Neuronal stem cell (in vitro differentiated cells): ENCODE measurements around the gene STK32C.

Experiments
- DNase-seq: peaks from one replicate; pipeline ENCODE4 v3.0.0-alpha.2; 2013; ENCODE audit warnings: low spot score
- H2AFZ ChIP-seq: one replicate; pipeline ENCODE4 v1.6.1; 2013; ENCODE audit warnings: mild to moderate bottlenecking, low read length, inconsistent platforms
- H2AK5ac ChIP-seq: 2 replicates; pipeline ENCODE4 v1.6.1; 2013; ENCODE audit warnings: low read depth, mild to moderate bottlenecking, inconsistent platforms, low read length, moderate library complexity, mixed read lengths
- H2BK120ac ChIP-seq: 2 replicates; pipeline ENCODE4 v1.6.1; 2013; ENCODE audit warnings: low read depth, mild to moderate bottlenecking, inconsistent platforms, low read length, moderate library complexity, mixed read lengths
- H2BK12ac ChIP-seq: one replicate; pipeline ENCODE4 v1.6.1; 2013; ENCODE audit warnings: low read length, inconsistent platforms
- H2BK15ac ChIP-seq: 2 replicates; pipeline ENCODE4 v1.6.1; 2013; ENCODE audit warnings: mild to moderate bottlenecking, low read length, inconsistent platforms, mixed read lengths
- H2BK5ac ChIP-seq: one replicate; pipeline ENCODE4 v1.6.1; 2013; ENCODE audit warnings: inconsistent platforms, mild to moderate bottlenecking, low read length, moderate library complexity
- H3K14ac ChIP-seq: one replicate; pipeline ENCODE4 v1.6.1; 2013; ENCODE audit warnings: low read length, inconsistent platforms
- H3K18ac ChIP-seq: 2 replicates; pipeline ENCODE4 v1.6.1; 2013; ENCODE audit warnings: low read length, inconsistent platforms
- H3K23ac ChIP-seq: 2 replicates; pipeline ENCODE4 v1.6.1; 2013; ENCODE audit warnings: low read depth, mild to moderate bottlenecking, mixed read lengths, low read length, inconsistent platforms; ENCODE audit not compliant: poor library complexity
- H3K27ac ChIP-seq: replicated peaks from 3 replicates; pipeline ENCODE4 v1.5.1; 2013; ENCODE audit warnings: low read length, inconsistent platforms
- H3K27me3 ChIP-seq, 3 experiments: 2 replicates each; pipeline ENCODE4 v1.6.1; 2013; ENCODE audit warnings: low read length in 3 of 3, mild to moderate bottlenecking in 2 of 3, inconsistent platforms in 1 of 3, low read depth in 1 of 3, mixed read lengths in 1 of 3, moderate library complexity in 1 of 3; ENCODE audit not compliant: control insufficient read depth in 3 of 3, insufficient read depth in 3 of 3
- H3K36me3 ChIP-seq, 2 donors: replicated peaks in 1 of 2; 2 replicates each; pipeline ENCODE4 v1.6.1; 2013; ENCODE audit warnings: low read length in 2 of 2; ENCODE audit not compliant: control insufficient read depth in 2 of 2, insufficient read depth in 2 of 2
- H3K4ac ChIP-seq: 2 replicates; pipeline ENCODE4 v1.6.1; 2013; ENCODE audit warnings: inconsistent platforms, mild to moderate bottlenecking, low read length, moderate library complexity
- H3K4me1 ChIP-seq, 2 donors: 1 replicate in 1 of 2; 2 replicates in 1 of 2; pipeline ENCODE4 v1.6.1; 2013; ENCODE audit warnings: low read length in 2 of 2, low read depth in 1 of 2; ENCODE audit not compliant: control insufficient read depth in 2 of 2, insufficient read depth in 1 of 2
- H3K4me2 ChIP-seq: one replicate; pipeline ENCODE4 v1.6.1; 2013; ENCODE audit warnings: mild to moderate bottlenecking, low read length, inconsistent platforms; ENCODE audit not compliant: insufficient read depth, poor library complexity, severe bottlenecking
- H3K4me3 ChIP-seq, 2 donors: 2 replicates each; pipeline ENCODE4 v1.5.1; 2013; ENCODE audit warnings: low read length in 2 of 2, mild to moderate bottlenecking in 2 of 2, inconsistent platforms in 1 of 2, moderate library complexity in 1 of 2
- H3K79me1 ChIP-seq: one replicate; pipeline ENCODE4 v1.6.1; 2013; ENCODE audit warnings: low read depth, mild to moderate bottlenecking, inconsistent platforms, low read length, moderate library complexity
- H3K9ac ChIP-seq: one replicate; pipeline ENCODE4 v1.6.1; 2013; ENCODE audit warnings: mild to moderate bottlenecking, low read depth, low read length, inconsistent platforms; ENCODE audit not compliant: poor library complexity
- H3K9me3 ChIP-seq, 2 donors: replicated peaks in 1 of 2; 2 replicates each; pipeline versions ENCODE3 to v1.6.1; 2013; ENCODE audit warnings: low read length in 2 of 2, mild to moderate bottlenecking in 2 of 2, inconsistent platforms in 1 of 2, low read depth in 1 of 2, mixed read lengths in 1 of 2, moderate library complexity in 1 of 2; ENCODE audit not compliant: control insufficient read depth in 2 of 2, insufficient read depth in 1 of 2
- H4K8ac ChIP-seq: one replicate; pipeline ENCODE4 v1.6.1; 2013; ENCODE audit warnings: low read depth, mild to moderate bottlenecking, inconsistent platforms, low read length, moderate library complexity
- H4K91ac ChIP-seq: one replicate; pipeline ENCODE4 v1.6.1; 2013; ENCODE audit warnings: low read length, low read depth, mild to moderate bottlenecking, inconsistent platforms; ENCODE audit not compliant: poor library complexity
- WGBS, 2 donors: extraction: QIAGEN DNeasy Blood & Tissue Kit; methylation state at CpG; one replicate each; pipeline ENCODE4 v1.1.7; 2013; ENCODE audit warnings: missing lambda C conversion rate in 2 of 2, mixed read lengths in 1 of 2; ENCODE audit not compliant: insufficient read length in 2 of 2, insufficient replicate concordance in 1 of 2; ENCODE audit errors: extremely low coverage in 2 of 2; 5-methylcytosine and 5-hydroxymethylcytosine counted together

Gene STK32C

GRCh38 chr10:132229834-132230556, 77.8 kb downstream of the STK32C start:
- Histone ChIP-seq H3K18ac (peak overlapping the region; percentile 80), H3K79me1 (peaks cover 2% of the 10 kb centered on the region), H2BK5ac (no peak overlapping the region), H2AFZ (no peak overlapping the region), H3K9ac (peak overlapping the region; percentile 70), H3K14ac (no peak overlapping the region), H3K27ac (no peak overlapping the region), H3K36me3 (peaks cover 0 to 6% of the 10 kb centered on the region in 2 donors), H3K4me2 (no peak overlapping the region), H2BK120ac (no peak overlapping the region), H2BK12ac (peak overlapping the region; percentile 58), H4K91ac (no peak overlapping the region), H3K9me3 (no peaks in the 10 kb centered on the region), H3K23ac (no peak overlapping the region), H3K27me3 (no peaks in the 10 kb centered on the region), H3K4me1 (peaks cover 0 to 2% of the 10 kb centered on the region in 2 donors), H2AK5ac (peak overlapping the region; percentile 94), H3K4ac (no peak overlapping the region), H2BK15ac (peak overlapping the region; percentile 6), H3K4me3 (no peak overlapping the region), H4K8ac (no peak overlapping the region)
- no CpG with 5 or more reads among the region's 36 CpGs for WGBS, 2 donors
- DNase-seq = no peak

DNA sequence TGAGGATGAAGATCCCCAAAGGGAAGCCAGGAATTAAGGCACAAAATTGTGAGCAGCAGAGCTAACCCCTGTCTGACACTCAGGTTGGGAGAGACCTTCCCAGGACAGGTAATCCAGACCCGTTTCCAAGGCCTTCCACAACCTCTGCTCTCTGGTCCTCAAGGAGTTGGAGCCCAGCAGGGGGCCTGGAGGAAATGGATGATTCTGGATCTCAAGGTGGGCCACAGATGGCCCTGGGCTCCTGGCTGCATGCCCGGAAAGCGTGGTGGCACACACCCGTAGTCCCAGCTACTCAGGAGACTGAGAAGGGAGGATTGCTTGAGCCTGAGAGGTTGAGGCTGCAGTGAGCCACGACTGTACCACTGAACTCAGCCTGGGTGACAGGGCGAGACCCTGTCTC, 78.7 kb downstream of the STK32C start:
- Histone ChIP-seq H3K9me3 (no peaks in the 10 kb centered on the region), H2BK15ac (no peak overlapping the region)

DNA sequence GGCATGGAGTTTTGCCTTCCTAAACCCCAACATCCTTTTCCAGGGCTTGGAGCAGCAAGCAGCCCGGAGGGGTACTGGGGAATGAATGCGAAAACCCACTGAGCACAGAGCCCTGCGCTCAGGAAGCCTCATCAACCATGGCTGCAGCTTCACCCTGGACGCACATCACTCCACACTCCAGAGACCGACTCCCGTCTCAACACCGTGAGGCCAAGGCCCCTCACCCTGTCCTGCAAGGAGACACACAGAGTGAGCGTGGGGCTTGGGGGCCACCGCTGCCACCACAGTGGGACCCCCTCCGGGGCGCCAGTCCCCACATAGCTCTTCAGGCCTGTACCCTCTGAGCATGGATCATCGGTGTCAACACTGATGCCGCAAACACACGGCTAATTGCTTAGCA, 79.1 kb downstream of the STK32C start:
- no peak overlapping the region for H2BK5ac ChIP-seq
- peak overlapping the region; percentile 53 for H2AK5ac ChIP-seq
- peaks cover 2% of the 10 kb centered on the region for H3K79me1 ChIP-seq
- H3K4ac ChIP-seq = no peak overlapping the region
- H2BK120ac ChIP-seq = no peak overlapping the region
- H3K27ac ChIP-seq = no peak overlapping the region
- H4K91ac ChIP-seq = no peak overlapping the region
- H3K4me1 ChIP-seq = peaks cover 0 to 2% of the 10 kb centered on the region in 2 donors
- no peak overlapping the region for H2AFZ ChIP-seq
- H2BK15ac ChIP-seq = no peak overlapping the region
- no peak overlapping the region for H3K9ac ChIP-seq
- H3K4me2 ChIP-seq = no peak overlapping the region
- H3K14ac ChIP-seq = peak overlapping the region; percentile 97
- H2BK12ac ChIP-seq = peak overlapping the region; percentile 30
- peak overlapping the region; percentile 71 for H3K18ac ChIP-seq
- H3K9me3 ChIP-seq = no peaks in the 10 kb centered on the region
- no peak overlapping the region for H3K4me3 ChIP-seq
- H3K36me3 ChIP-seq = peaks cover 0 to 2% of the 10 kb centered on the region in 2 donors
- no peak for DNase-seq
- no peak overlapping the region for H4K8ac ChIP-seq
- H3K27me3 ChIP-seq = no peaks in the 10 kb centered on the region
- peak overlapping the region; percentile 43 for H3K23ac ChIP-seq
- WGBS, 2 donors = no CpG with 5 or more reads among the region's 14 CpGs

More for the DNA sequence above, 78.7 kb downstream of the STK32C start:
- Histone ChIP-seq H3K9ac (no peak overlapping the region), H3K4me2 (no peak overlapping the region), H2BK12ac (no peak overlapping the region), H3K14ac (no peak overlapping the region), H3K23ac (no peak overlapping the region), H3K4me1 (peaks cover 0 to 2% of the 10 kb centered on the region in 2 donors), H3K27ac (no peak overlapping the region), H3K4ac (no peak overlapping the region), H3K79me1 (peaks cover 2% of the 10 kb centered on the region), H4K8ac (no peak overlapping the region), H3K27me3 (no peaks in the 10 kb centered on the region), H2AK5ac (no peak overlapping the region), H4K91ac (peak overlapping the region; percentile 53), H2AFZ (no peak overlapping the region), H3K36me3 (peaks cover 0 to 2% of the 10 kb centered on the region in 2 donors), H3K18ac (no peak overlapping the region), H3K4me3 (no peak overlapping the region), H2BK5ac (no peak overlapping the region), H2BK120ac (no peak overlapping the region)
- DNase-seq = no peak
- WGBS, 2 donors = no CpG with 5 or more reads among the region's 6 CpGs

- Histone ChIP-seq H2BK12ac (no peak overlapping the region), H2BK120ac (no peak overlapping the region), H3K4me2 (no peak overlapping the region), H3K18ac (no peak overlapping the region), H3K4me3 (peak overlapping the region in 1 of 2 donors; percentile 7), H2AFZ (no peak overlapping the region), H3K27ac (no peak overlapping the region), H4K8ac (no peak overlapping the region), H2BK15ac (no peak overlapping the region), H2AK5ac (peak overlapping the region; percentile 53), H3K14ac (no peak overlapping the region), H2BK5ac (no peak overlapping the region), H3K27me3 (no peaks in the 10 kb centered on the region), H3K36me3 (peaks cover 0 to 2% of the 10 kb centered on the region in 2 donors), H3K9me3 (no peaks in the 10 kb centered on the region), H3K23ac (peak overlapping the region; percentile 93), H3K9ac (no peak overlapping the region), H3K4me1 (peaks cover 2 to 3% of the 10 kb centered on the region in 2 donors), H3K79me1 (peaks cover 2% of the 10 kb centered on the region), H4K91ac (no peak overlapping the region), H3K4ac (no peak overlapping the region)
- no peak for DNase-seq
- WGBS, 2 donors = no CpG with 5 or more reads among the region's 29 CpGs
Observed at GRCh38 chr10:132227851-132228390, 79.8 kb downstream of the STK32C start.
